Lung microvascular endothelial cell (primary cell): Measurements from ENCODE around the gene CASTOR1. TPM values are rescaled to one million over a fixed set of nuclear protein-coding genes. Genes with fewer than 3 reads are reported as not detected.

Experiments
- DNase-seq, 2 donors: peaks; one replicate each; pipeline versions ENCODE4 v3.0.0 to v3.0.0-alpha.2; 2010; ENCODE audit warnings: low read depth in 2 of 2
- total RNA-seq: library from RNA; depleted of rRNA; stranded (reverse); fragments of >200 nt; gene quantifications from 2 replicates; pipeline ENCODE4 v1.2.1, GENCODE V29; 2014

The CASTOR1 gene
- total RNA-seq, 1 donor from 2014 or later: 6.5 TPM

- no peak for DNase-seq
Observed at GRCh38 chr22:30247561-30247960, 41.7 kb downstream of the CASTOR1 start.

DNA sequence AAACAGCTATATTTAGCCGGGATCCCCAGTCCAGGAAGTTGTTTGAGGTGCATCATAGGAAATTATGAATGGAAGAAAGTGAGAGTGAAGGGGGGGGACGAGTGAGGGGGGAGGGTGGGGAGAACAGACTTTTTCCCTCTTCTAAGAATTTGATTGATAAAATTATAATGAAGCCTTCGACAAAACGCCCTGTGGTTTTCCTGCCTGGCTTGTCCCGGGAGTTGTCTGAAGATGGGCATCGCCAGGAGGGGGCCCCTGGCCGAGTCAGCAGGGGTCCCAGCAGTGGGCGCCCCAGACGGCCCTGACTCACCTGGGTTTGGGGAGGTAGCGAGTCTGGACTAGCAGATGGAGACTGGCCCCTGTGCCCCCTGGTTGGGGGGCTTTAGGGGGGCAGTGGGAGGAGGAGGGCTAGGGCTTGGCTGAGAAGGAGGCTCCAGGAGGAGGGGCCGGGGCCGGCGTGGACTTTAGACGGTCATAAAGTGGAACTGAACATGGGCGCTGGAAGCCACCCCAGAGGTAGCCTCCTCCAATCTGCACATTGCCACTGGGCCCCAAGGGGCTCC, 42.4 kb downstream of the CASTOR1 start:
- peak; percentile 40 to 46 for DNase-seq

DNA sequence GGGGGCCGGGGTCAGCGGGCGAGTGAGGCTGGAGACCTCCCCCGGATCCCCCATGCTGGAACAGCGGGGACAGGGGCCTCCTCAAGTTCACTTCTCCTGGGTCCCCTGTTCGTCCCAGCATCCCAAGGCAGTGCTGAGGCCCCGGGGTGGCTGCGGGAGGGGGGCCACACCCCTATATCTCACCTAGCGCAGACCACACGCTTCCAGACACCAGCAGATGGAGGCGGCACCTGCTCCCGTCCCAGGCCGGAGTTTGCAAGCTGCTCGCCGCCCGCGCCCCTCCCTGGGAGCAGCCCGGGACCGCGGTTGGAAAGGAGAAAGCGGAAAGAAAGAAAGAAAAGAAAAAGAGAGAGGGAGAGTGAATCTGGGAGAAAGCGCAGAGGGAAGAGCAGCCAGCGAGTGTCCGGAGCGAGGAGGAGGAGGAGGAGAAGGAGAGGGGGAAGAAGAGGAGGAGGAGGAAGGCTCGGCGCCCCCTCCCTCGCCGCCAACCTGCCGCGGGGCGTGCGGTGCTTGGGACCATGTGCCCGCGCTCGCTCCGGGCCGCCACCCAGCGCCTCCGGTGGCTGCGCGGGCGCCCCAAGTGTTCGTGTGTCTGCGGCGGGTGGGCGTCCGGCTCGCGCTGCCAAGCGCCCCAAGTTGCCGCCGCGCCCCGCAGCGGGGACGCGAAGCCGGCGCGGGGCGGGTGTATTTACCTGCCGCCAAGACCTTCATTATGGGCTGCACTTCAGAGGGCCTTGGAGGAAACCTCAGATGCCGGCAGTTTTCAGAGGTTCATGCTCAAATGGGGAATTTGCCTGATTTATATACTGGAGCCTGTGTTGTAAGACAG, 43.1 kb downstream of the CASTOR1 start, which contains the start of gene LIF:
Gene LIF, minus strand, starts transcription at position 775 of the 829 bp plus-strand sequence. Its CDS starts 64 bp downstream, at position 711.
- DNase-seq: peak in 1 of 2 donors; percentile 22

- no peak for DNase-seq
Observed at GRCh38 chr22:30245181-30245984, 43.9 kb downstream of the CASTOR1 start.

DNA sequence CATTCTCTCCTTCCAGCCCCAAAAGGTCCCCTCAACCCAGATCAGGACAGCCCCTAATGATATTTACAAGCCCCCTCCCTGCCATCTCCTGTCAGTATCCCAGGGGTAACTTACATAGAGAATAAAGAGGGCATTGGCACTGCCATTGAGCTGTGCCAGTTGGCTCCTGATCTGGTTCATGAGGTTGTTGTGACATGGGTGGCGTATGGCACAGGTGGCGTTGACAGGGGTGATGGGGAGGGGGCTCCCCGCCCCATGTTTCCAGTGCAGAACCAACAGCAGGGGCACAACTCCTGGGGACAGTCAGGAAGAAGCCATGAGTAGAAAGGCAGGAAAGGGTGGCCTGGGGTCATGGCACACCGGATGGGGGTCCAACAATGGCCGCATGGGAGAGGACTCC, 44.7 kb downstream of the CASTOR1 start:
- DNase-seq: no peak

GRCh38 chr22:30244066-30244465, 45.2 kb downstream of the CASTOR1 start:
- no peak for DNase-seq

- no peak for DNase-seq
Observed at GRCh38 chr22:30243661-30244060, 45.6 kb downstream of the CASTOR1 start.

DNA sequence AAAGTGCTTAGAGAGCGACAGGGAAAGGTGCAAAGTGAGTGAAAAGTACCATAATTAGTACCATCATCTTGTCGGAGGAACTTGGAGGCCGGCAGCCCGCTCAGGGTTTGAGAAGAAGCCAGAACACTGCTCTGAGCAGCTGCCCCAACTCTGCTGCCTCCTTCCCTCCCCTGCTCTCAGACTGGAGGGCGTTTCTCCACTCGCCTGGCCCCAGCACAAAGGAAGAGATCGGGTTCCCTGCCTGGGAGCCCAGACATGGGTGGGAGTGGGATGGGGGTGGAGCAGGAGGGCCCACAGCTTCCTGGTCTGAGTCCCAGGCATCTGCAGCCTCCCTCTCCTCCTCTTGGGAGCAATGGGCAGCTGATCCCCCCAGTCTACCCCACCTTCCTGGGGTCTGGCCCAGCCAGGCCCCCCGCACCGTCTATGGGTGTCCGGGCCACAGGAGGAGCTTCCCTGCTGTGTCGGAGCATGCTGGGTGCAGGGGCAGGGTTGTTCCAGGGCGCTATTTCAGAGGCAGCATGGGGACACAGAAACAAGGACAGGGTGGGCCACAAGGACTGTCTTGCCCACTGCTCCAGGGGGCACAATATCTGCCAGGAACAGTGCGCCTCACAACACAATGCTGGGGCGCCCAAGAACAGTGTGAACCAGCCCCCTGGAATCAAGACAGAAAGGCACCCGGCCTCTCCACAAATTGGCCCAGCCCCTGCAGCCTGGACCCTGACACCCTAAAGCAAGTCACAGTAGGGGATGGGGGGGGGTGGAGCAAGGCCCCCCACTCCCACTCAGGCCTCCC, 47.5 kb downstream of the CASTOR1 start:
- DNase-seq: no peak

DNA sequence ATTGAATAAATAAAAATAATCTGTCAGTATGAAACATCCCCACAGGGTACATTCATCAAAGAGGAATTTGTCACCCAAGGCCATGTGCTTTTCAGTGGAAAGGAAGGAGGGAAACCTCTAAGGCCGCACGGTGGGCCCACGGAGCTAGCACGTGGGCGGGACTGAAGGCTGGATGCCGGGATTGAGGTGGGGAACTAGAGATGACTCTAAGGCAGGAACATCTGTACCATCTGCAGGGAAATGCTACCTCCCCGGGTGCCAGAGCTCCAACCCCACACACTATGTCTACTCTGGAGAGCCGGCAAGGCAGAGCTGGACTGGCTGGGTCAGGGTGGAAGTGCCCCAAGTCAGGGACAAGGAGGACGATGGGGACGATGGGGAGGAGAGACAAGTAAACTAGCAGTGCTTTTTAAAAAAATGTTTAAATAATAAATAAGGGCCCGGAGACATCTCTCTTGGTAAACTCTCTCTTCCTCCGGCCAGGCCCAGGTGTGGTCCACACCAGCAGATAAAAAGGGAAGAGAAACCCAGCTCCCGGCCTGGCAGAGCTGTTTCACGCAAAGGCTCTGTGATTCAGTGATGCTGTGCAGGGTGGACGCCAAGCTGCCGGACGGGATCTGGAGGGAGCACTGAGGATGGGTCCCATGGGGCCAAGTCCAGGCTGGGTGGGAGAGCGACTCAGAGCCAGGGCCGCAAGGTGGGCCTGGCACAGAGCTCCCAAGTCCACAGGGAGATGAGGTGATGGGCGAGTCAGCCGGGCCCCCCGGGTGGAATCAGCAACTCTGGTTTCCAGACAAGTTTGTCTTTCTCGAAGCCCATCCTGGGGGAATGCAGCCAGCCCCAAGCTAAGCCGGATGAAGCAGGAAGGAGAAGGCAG, 48.5 kb downstream of the CASTOR1 start:
- DNase-seq: no peak

GRCh38 chr22:30239488-30240405, 49.6 kb downstream of the CASTOR1 start:
- no peak for DNase-seq

GRCh38 chr22:30238661-30239487, 50.4 kb downstream of the CASTOR1 start:
- no peak for DNase-seq

DNA sequence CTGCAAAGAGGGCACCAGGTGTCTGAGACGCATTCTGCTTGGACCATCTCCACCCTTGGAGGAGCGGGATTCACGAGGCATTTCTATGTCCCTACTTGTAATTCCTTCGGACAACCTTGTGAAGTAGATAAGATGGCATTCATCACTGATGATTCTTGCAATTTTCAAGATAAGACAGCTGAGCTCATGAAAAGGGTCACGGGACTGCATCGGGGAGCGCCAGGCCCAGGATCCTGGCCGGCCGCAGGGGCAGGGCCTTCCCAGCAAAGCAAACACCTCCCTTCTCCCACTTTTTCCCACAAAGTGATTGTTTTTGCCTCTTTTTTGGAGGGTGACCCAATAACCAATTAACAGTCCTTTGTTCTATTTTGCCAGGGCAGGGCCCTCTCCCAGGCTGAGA, 51.2 kb downstream of the CASTOR1 start:
- no peak for DNase-seq

DNA sequence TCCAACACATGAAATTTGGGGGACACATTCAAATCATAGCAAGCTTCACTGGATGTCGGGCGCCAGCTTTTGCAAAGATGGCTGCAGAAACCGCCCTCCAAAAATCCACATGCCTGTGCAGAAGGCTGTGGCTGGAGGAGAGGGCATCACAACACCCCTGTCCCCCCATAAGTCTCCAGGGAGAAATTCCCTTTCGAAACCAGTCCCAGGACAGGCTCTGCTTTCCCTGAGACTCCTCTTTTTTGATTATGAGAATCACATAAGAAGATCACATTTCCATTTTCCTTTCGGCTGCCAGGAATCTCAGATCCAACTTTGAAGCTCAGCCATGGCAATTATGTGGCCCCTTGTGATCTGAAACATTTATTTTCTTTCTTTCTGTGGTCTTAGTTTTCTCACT, 52.4 kb downstream of the CASTOR1 start:
- no peak for DNase-seq

DNA sequence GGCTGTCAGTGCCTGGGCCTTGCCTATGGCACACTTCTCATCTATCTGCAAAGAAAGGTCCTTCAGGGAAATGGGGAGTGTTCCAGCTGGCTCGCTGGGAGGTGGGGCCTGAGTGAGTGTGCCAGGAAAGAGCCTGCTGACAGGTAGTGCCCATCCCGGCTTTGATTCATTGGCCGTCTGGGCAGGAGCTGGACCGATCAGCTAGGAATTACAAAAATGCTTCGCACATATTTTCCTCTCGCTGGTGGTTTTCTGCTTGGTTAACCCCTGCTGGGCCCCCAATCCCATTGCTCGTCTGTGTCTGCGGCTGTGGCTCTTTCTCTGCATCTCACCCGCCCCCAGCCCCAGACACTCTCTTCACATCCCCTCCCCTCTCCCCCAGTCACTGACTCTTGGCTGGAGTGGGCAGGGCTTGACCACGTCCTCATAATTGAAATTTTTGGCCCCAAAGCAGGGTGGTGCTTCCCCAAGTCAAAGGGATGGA, 53.6 kb downstream of the CASTOR1 start:
- DNase-seq: no peak
